Mucosa of descending colon (tissue), 3 donors: Measurements from ENCODE around the gene RASL11A. TPM values are rescaled to one million over a fixed set of nuclear protein-coding genes. Genes with fewer than 3 reads are reported as not detected.
"Not testable (repeated sequence)": the region's sequence is repeated elsewhere in the genome, so short reads cannot be mapped to it uniquely, and the experiment has no call there.

Experiments used
- ATAC-seq: fragments of 200-7000 bp; cut with Tn5 transposase; one replicate; pipeline ENCODE4 v1.9.1; 2020; ENCODE audit warnings: mild to moderate bottlenecking, moderate library complexity
- DNase-seq, 3 donors: peaks; one replicate each; pipeline ENCODE4 v3.0.0-alpha.2; 2020
- H3K36me3 ChIP-seq: fragments of 200-600 bp; one replicate; pipeline ENCODE4 v1.8.0; 2021; ENCODE audit warnings: low read depth, mild to moderate bottlenecking
- H3K4me1 ChIP-seq: fragments of 200-600 bp; one replicate; pipeline ENCODE4 v1.8.0; 2021; ENCODE audit warnings: low read depth, mild to moderate bottlenecking
- H3K4me3 ChIP-seq: fragments of 200-600 bp; one replicate; pipeline ENCODE4 v1.8.0; 2021; ENCODE audit warnings: mild to moderate bottlenecking
- H3K9me3 ChIP-seq: fragments of 200-600 bp; one replicate; pipeline ENCODE4 v1.8.0; 2021; ENCODE audit warnings: mild to moderate bottlenecking
- intact Hi-C, 2 donors: fragments of 100-400 bp; cut with DNase I in 1 of 2; cut with micrococcal nuclease in 1 of 2; formaldehyde crosslinking; loops; one replicate each; pipeline versions ENCODE4 v1.11.0 to v1.11.1; 2022; cut with DNase I, micrococcal nuclease
- long read RNA-seq, 2 donors: library from polyadenylated mRNA; unstranded; transcript quantifications; one replicate each; pipeline ENCODE4 v2.0.0, GENCODE V29; 2019 to 2021
- total RNA-seq, 3 donors: library from RNA; stranded (reverse); fragmentation: NEBNext Ultra II Directional in 2 of 3; extraction: Animal tissue kit (Norgen Biotek cat#: 25700) in 2 of 3; gene quantifications; one replicate each; pipeline versions ENCODE4 v1.2.1 to v1.2.4, GENCODE V29; 2021 to 2023
- TF ChIP-seq, protein P1 (sequence below): fragments of 200-600 bp; IDR thresholded peaks from one replicate; pipeline ENCODE4 v1.8.0; 2022; ENCODE audit warnings: antibody characterized with exemption, mild to moderate bottlenecking
- donor health status: DM: no; HTN: no; CAD: no; lungs with moderate emphysema.
- donor health status: DM: no; HTN: no; CAD: no.
- donor health status: DM: no; HTN: yes; CAD: no.

RASL11A gene
- 10 to 100 TPM; 27.0 to 75.0 (median 34.9) TPM for total RNA-seq
- long read RNA-seq, donor 1, partial matches to known transcripts, result 0 of 2 reads
- long read RNA-seq, donor 1, other reads (novel, unspliced or antisense), result 0 of 2 reads
- long read RNA-seq, donor 2, partial matches to known transcripts, result 0 of 5 reads
- long read RNA-seq, donor 2, other reads (novel, unspliced or antisense), result 2 of 5 reads

GRCh38 chr13:27270594-27271520 lies at the start of gene RASL11A:
Gene RASL11A, plus strand, starts transcription at chr13:27270830. Its CDS starts 115 bp downstream, at chr13:27270945.
- H3K4me1 ChIP-seq, result peaks cover 15% of the 10 kb centered on the region
- no peaks in the 10 kb centered on the region for H3K9me3 ChIP-seq
- intact Hi-C loops, result loop anchor here (10.0 kb wide), 2 partner anchors 84 to 286 kb away; no protein-coding TSS in a partner anchor
- TF ChIP-seq, protein P1, sequence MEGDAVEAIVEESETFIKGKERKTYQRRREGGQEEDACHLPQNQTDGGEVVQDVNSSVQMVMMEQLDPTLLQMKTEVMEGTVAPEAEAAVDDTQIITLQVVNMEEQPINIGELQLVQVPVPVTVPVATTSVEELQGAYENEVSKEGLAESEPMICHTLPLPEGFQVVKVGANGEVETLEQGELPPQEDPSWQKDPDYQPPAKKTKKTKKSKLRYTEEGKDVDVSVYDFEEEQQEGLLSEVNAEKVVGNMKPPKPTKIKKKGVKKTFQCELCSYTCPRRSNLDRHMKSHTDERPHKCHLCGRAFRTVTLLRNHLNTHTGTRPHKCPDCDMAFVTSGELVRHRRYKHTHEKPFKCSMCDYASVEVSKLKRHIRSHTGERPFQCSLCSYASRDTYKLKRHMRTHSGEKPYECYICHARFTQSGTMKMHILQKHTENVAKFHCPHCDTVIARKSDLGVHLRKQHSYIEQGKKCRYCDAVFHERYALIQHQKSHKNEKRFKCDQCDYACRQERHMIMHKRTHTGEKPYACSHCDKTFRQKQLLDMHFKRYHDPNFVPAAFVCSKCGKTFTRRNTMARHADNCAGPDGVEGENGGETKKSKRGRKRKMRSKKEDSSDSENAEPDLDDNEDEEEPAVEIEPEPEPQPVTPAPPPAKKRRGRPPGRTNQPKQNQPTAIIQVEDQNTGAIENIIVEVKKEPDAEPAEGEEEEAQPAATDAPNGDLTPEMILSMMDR, result peak; percentile 94
- ATAC-seq (peak; percentile 96), DNase-seq (peak; percentile 85 to 93 (median 92))
- no peaks in the 10 kb centered on the region for H3K36me3 ChIP-seq
- peak within 1 kb of the TSS; percentile 65 for H3K4me3 ChIP-seq

- intact Hi-C loops, DNase-seq: not testable (repeated sequence)
Measured at GRCh38 chr13:27222100-27222499, 48.5 kb upstream of the RASL11A start.

GRCh38 chr13:27226991-27227390 lies 43.6 kb upstream of the RASL11A start:
- H3K4me1 ChIP-seq, result no peaks in the 10 kb centered on the region
- H3K4me3 ChIP-seq, result no peak overlapping the region
- DNase-seq (no peak), ATAC-seq (peak; percentile 23)
- H3K36me3 ChIP-seq, result no peaks in the 10 kb centered on the region
- TF ChIP-seq, protein P1, result no peak
- intact Hi-C loops, result no loop called here
- no peaks in the 10 kb centered on the region for H3K9me3 ChIP-seq

More at GRCh38 chr13:27222100-27222499, 48.5 kb upstream of the RASL11A start:
- not testable (repeated sequence) for H3K4me1 ChIP-seq, ATAC-seq, H3K36me3 ChIP-seq, H3K9me3 ChIP-seq, H3K4me3 ChIP-seq

GRCh38 chr13:27228131-27228530 lies 42.5 kb upstream of the RASL11A start:
- Histone ChIP-seq H3K9me3 (no peaks in the 10 kb centered on the region), H3K4me1 (no peaks in the 10 kb centered on the region), H3K36me3 (no peaks in the 10 kb centered on the region), H3K4me3 (no peak overlapping the region)
- ATAC-seq (no peak), DNase-seq (no peak)
- intact Hi-C loops, result no loop called here
- TF ChIP-seq, protein P1, result no peak

GRCh38 chr13:27229642-27230041 lies 41.0 kb upstream of the RASL11A start:
- DNase-seq (no peak), ATAC-seq (no peak)
- TF ChIP-seq, protein P1, result no peak
- Histone ChIP-seq H3K4me1 (no peaks in the 10 kb centered on the region), H3K36me3 (no peaks in the 10 kb centered on the region), H3K4me3 (no peak overlapping the region), H3K9me3 (no peaks in the 10 kb centered on the region)
- intact Hi-C loops, result no loop called here

GRCh38 chr13:27233964-27234363 lies 36.7 kb upstream of the RASL11A start:
- no peaks in the 10 kb centered on the region for H3K4me1 ChIP-seq
- TF ChIP-seq, protein P1, result no peak
- no peaks in the 10 kb centered on the region for H3K9me3 ChIP-seq
- H3K4me3 ChIP-seq, result no peak overlapping the region
- ATAC-seq (no peak), DNase-seq (no peak)
- intact Hi-C loops, result no loop called here
- no peaks in the 10 kb centered on the region for H3K36me3 ChIP-seq
